Measurements from ENCODE around the gene BRSK1. TPM values are rescaled to one million over a fixed set of nuclear protein-coding genes. Genes with fewer than 3 reads are reported as not detected.

BRSK1 gene
- polyA plus RNA-seq, 1 donor from 2014 or later: 213 TPM

GRCh38 chr19:55321466-55322137 lies 37.8 kb downstream of the BRSK1 start:
- Histone ChIP-seq H3K4me2 (ENCODE audit: low read length) (no peak overlapping the region), H3K27me3 (ENCODE audit: insufficient read depth, low read depth, low read length) (no peaks in the 10 kb centered on the region), H3K79me2 (replicated peaks; ENCODE audit: insufficient read depth, low read length) (no peaks in the 10 kb centered on the region), H4K20me1 (ENCODE audit: insufficient read depth) (no peaks in the 10 kb centered on the region), H3K4me3 (ENCODE audit: low read length) (no peak overlapping the region), H3K36me3 (ENCODE audit: insufficient read depth, low read length) (no peaks in the 10 kb centered on the region), H3K9me2 (ENCODE audit: insufficient read depth, low read length) (no peaks in the 10 kb centered on the region), H3F3A (ENCODE audit: insufficient read depth, low read length, poor library complexity, severe bottlenecking) (no peaks in the 10 kb centered on the region), H3K9ac (ENCODE audit: low read length) (no peak overlapping the region), H3K9me3 (ENCODE audit: low read length) (no peaks in the 10 kb centered on the region), H2AFZ (ENCODE audit: low read depth, low read length) (no peak overlapping the region), H3K27ac (ENCODE audit: low read length) (no peak overlapping the region)
- TF ChIP-seq MXI1 (conservative IDR thresholded peaks at IDR 0.05; ENCODE audit: poor library complexity, severe bottlenecking) (no peak), SMC3 (conservative IDR thresholded peaks at IDR 0.05; ENCODE audit: poor library complexity) (no peak), REST (IDR thresholded peaks at IDR 0.05; ENCODE audit: borderline replicate concordance) (no peak), EP300 (conservative IDR thresholded peaks at IDR 0.05; ENCODE audit: poor library complexity, severe bottlenecking) (no peak), TAF1 (IDR thresholded peaks at IDR 0.05; ENCODE audit: low read depth) (no peak), CTCF (IDR thresholded peaks at IDR 0.05; ENCODE audit: poor library complexity, severe bottlenecking) (no peak), EZH2 (IDR thresholded peaks at IDR 0.05; ENCODE audit: borderline replicate concordance, insufficient read depth, low read length, poor library complexity, severe bottlenecking) (no peak), RAD21 (conservative IDR thresholded peaks at IDR 0.05) (no peak)

DNA sequence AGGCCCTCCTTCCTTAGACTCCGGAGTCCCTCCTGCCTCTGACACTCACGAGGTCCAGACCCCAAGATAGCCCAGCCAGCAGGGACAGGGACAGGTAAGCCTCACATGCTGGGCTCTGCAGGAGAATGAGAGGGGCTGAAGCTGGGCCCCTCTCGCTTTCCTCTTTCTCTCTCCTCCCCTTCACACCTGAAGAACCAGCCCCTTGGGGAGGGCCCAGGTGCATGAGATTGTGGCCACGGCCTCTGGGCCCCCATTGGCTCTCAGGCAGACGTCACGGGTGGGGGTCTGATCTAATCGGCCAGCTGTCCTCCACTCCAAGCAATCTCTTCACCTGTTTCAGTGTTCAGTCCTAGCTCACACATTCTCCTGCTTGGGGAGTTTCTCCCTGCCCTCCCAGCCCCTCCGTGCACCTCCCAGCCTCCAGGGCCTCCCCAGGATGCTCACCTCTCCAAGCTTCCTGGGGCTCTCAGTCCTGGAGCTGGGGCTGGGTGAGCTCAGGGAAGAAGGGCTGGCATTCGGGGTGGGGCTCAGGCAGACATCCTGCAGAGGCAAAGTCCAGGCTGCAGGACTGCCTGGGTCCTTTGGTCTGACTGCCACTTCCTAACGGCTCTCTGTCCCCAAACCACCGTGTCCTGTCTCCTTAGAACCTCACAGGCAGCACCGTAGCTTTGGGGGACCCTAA lies 38.5 kb downstream of the BRSK1 start:
- H3K9me3 ChIP-seq (ENCODE audit: low read length): no peaks in the 10 kb centered on the region
- TF ChIP-seq EP300 (conservative IDR thresholded peaks at IDR 0.05; ENCODE audit: poor library complexity, severe bottlenecking): no peak
- TF ChIP-seq SMC3 (conservative IDR thresholded peaks at IDR 0.05; ENCODE audit: poor library complexity): no peak
- no peak for TF ChIP-seq REST (IDR thresholded peaks at IDR 0.05; ENCODE audit: borderline replicate concordance)
- TF ChIP-seq MXI1 (conservative IDR thresholded peaks at IDR 0.05; ENCODE audit: poor library complexity, severe bottlenecking): no peak
- TF ChIP-seq CTCF (IDR thresholded peaks at IDR 0.05; ENCODE audit: poor library complexity, severe bottlenecking): no peak
- no peak for TF ChIP-seq TAF1 (IDR thresholded peaks at IDR 0.05; ENCODE audit: low read depth)
- no peak for TF ChIP-seq EZH2 (IDR thresholded peaks at IDR 0.05; ENCODE audit: borderline replicate concordance, insufficient read depth, low read length, poor library complexity, severe bottlenecking)
- no peak for TF ChIP-seq POLR2AphosphoS5 (IDR thresholded peaks at IDR 0.05)
- TF ChIP-seq RAD21 (conservative IDR thresholded peaks at IDR 0.05): no peak

More for the DNA sequence above, 38.5 kb downstream of the BRSK1 start:
- Histone ChIP-seq H3K79me2 (replicated peaks; ENCODE audit: insufficient read depth, low read length) (no peaks in the 10 kb centered on the region), H2AFZ (ENCODE audit: low read depth, low read length) (no peak overlapping the region), H4K20me1 (ENCODE audit: insufficient read depth) (no peaks in the 10 kb centered on the region), H3K36me3 (ENCODE audit: insufficient read depth, low read length) (no peaks in the 10 kb centered on the region), H3K9me2 (ENCODE audit: insufficient read depth, low read length) (no peaks in the 10 kb centered on the region), H3K27ac (ENCODE audit: low read length) (no peak overlapping the region), H3F3A (ENCODE audit: insufficient read depth, low read length, poor library complexity, severe bottlenecking) (no peaks in the 10 kb centered on the region), H3K4me3 (ENCODE audit: low read length) (no peak overlapping the region), H3K4me2 (ENCODE audit: low read length) (no peak overlapping the region), H3K9ac (ENCODE audit: low read length) (no peak overlapping the region), H3K27me3 (ENCODE audit: insufficient read depth, low read depth, low read length) (no peaks in the 10 kb centered on the region)

All from neural cell (in vitro differentiated cells).